HK-2 (cell line): Measurements from ENCODE around the gene ZNF71.

Experiments
- DNase-seq: peaks from one replicate; pipeline ENCODE4 v3.0.0-alpha.2; 2018; ENCODE audit not compliant: unreplicated experiment

The ZNF71 gene

GRCh38 chr19:56594783-56595547, at the start of gene ZNF71:
ZNF71 (plus strand) TSS chr19:56595302; CDS start chr19:56601559, 6,257 bp downstream.
- DNase-seq = peak; percentile 95

- DNase-seq = no peak
These were observed 47.6 kb upstream of the ZNF71 start for GRCh38 chr19:56547535-56547934.

- DNase-seq = no peak
These were observed 40.7 kb upstream of the ZNF71 start for GRCh38 chr19:56554272-56554869.

GRCh38 chr19:56562766-56563165, 32.3 kb upstream of the ZNF71 start:
- DNase-seq = no peak

- no peak for DNase-seq
These were observed 28.2 kb upstream of the ZNF71 start for GRCh38 chr19:56566904-56567273.

GRCh38 chr19:56567274-56568120, 27.6 kb upstream of the ZNF71 start, which contains the start of gene ZNF470:
ZNF470 (plus strand) TSS chr19:56567468; CDS start chr19:56570312, 2,844 bp downstream.
- DNase-seq = peak; percentile 97

- DNase-seq = no peak
These were observed 22.5 kb upstream of the ZNF71 start for GRCh38 chr19:56572589-56572988.

GRCh38 chr19:56573914-56574313, 21.2 kb upstream of the ZNF71 start:
- DNase-seq = no peak

GRCh38 chr19:56577719-56578602, 17.1 kb upstream of the ZNF71 start:
- no peak for DNase-seq

GRCh38 chr19:56594446-56594782, 688 bp upstream of the ZNF71 start:
- DNase-seq = no peak

- DNase-seq = no peak
These were observed 422 bp downstream of the ZNF71 start for GRCh38 chr19:56595548-56595899.

- DNase-seq = no peak
These were observed 1.6 kb downstream of the ZNF71 start for GRCh38 chr19:56596676-56597075.

- no peak for DNase-seq
These were observed 2.6 kb downstream of the ZNF71 start for GRCh38 chr19:56597696-56598095.

GRCh38 chr19:56601375-56601774, 6.3 kb downstream of the ZNF71 start:
- no peak for DNase-seq

GRCh38 chr19:56603829-56604228, 8.7 kb downstream of the ZNF71 start:
- no peak for DNase-seq

- DNase-seq = no peak
These were observed 13.3 kb downstream of the ZNF71 start for GRCh38 chr19:56608274-56608964.

- DNase-seq = no peak
These were observed 16.2 kb downstream of the ZNF71 start for GRCh38 chr19:56611288-56611687.

GRCh38 chr19:56612737-56613136, 17.6 kb downstream of the ZNF71 start:
- DNase-seq = no peak

GRCh38 chr19:56613639-56614038, 18.5 kb downstream of the ZNF71 start:
- DNase-seq = no peak

- no peak for DNase-seq
These were observed 22.4 kb downstream of the ZNF71 start for GRCh38 chr19:56617531-56617930.

- no peak for DNase-seq
These were observed 24.0 kb downstream of the ZNF71 start for GRCh38 chr19:56619121-56619520.
